ENCODE data around the gene THEM5.

DNA sequence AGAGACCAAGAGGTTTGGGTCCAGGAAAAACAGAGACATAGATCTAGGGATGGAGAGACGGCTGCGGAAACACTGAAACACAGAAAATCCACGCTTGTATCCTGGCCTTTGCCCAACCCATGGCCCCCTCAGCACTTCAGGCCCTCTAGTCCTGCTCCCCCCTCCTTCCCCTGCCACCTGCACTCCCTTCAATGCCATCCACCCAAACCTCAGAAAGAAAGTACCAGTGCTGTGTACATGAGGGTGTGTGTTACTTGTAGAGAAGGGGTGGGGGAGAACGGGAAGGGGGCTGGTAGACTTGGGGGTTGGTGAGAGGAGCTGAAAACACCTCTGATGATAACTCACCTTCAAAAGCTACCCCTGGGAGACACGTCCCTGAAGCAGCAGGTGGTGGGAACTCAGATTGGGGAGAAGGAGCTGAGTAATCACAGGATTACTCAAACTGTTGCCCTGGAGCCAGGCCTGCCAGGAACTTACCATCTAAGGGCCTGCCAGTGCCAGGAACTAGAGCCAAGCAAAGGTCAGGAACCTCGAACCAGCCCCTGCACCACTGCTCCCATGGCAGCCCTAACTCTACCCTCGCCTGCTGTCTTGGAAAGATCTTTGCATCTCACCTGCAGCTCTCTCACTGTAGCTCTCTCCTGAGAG, 33.4 kb downstream of the THEM5 start:
- TF ChIP-seq EZH2 (IDR thresholded peaks at IDR 0.05; ENCODE audit: insufficient read depth, poor library complexity, severe bottlenecking) (no peak), EZH2phosphoT487 (IDR thresholded peaks at IDR 0.05; ENCODE audit: insufficient read depth, low read depth) (no peak)
